SK-N-SH (cell line): Measurements from ENCODE around the gene TMEM243. TPM values are rescaled to one million over a fixed set of nuclear protein-coding genes. Genes with fewer than 3 reads are reported as not detected.

Experiments used
- CTCF ChIA-PET: fragments of 300-600, 350-600 bp; formaldehyde crosslinking; extraction: SDS; loops from one replicate; lab custom pipeline; 2021; lab: Yijun Ruan, JAX
- POLR2A ChIA-PET: fragments of 350-600 bp; sonication (Branson Sonifier 250); formaldehyde crosslinking; extraction: SDS; loops from one replicate; lab custom pipeline; 2020; ENCODE audit warnings: antibody characterized with exemption, inconsistent platforms; lab: Yijun Ruan, JAX
- DNase-seq: peaks from one replicate; pipeline ENCODE4 v3.0.0; 2012
- H2AFZ ChIP-seq: fragments of 200-600 bp; sonication (generic); 2 replicates; pipeline ENCODE4 v1.8.1; 2016; ENCODE audit warnings: antibody characterized with exemption, mild to moderate bottlenecking, low read depth
- H3F3A ChIP-seq: fragments of 200-600 bp; sonication (generic); replicated peaks from 2 replicates; pipeline ENCODE3; 2016; ENCODE audit warnings: antibody characterized with exemption, mild to moderate bottlenecking; ENCODE audit not compliant: insufficient read depth
- H3K27ac ChIP-seq, 2 experiments: fragments of 200-500 bp in 1 of 2; fragments of 200-600 bp in 1 of 2; sonication (Bioruptor generic) in 1 of 2; sonication (generic), shearing (Covaris generic) in 1 of 2; 2 replicates each; pipeline versions ENCODE4 v1.5.1 to v1.6.1; 2014 to 2016; ENCODE audit warnings: low read depth in 2 of 2, inconsistent platforms in 1 of 2, low read length in 1 of 2, mild to moderate bottlenecking in 1 of 2, mixed read lengths in 1 of 2
- H3K27me3 ChIP-seq: fragments of 200-600 bp; sonication (generic), shearing (Covaris generic); 2 replicates; pipeline ENCODE4 v1.6.1; 2016; ENCODE audit warnings: mixed run types; ENCODE audit not compliant: insufficient read depth
- H3K36me3 ChIP-seq, 2 experiments: fragments of 200-500 bp in 1 of 2; fragments of 200-600 bp in 1 of 2; sonication (Bioruptor generic) in 1 of 2; sonication (generic) in 1 of 2; replicated peaks in 1 of 2; 2 replicates each; pipeline versions ENCODE3 to v1.5.1; 2014 to 2016; ENCODE audit warnings: low read length in 1 of 2, mild to moderate bottlenecking in 1 of 2; ENCODE audit not compliant: insufficient read depth in 2 of 2, control insufficient read depth in 1 of 2
- H3K4me1 ChIP-seq, 2 experiments: fragments of 200-500 bp in 1 of 2; fragments of 200-600 bp in 1 of 2; sonication (Bioruptor generic) in 1 of 2; sonication (generic), shearing (Covaris generic) in 1 of 2; 2 replicates each; pipeline versions ENCODE4 v1.5.1 to v1.6.1; 2014 to 2016; ENCODE audit warnings: low read depth in 1 of 2, low read length in 1 of 2, mixed run types in 1 of 2; ENCODE audit not compliant: insufficient read depth in 2 of 2, control insufficient read depth in 1 of 2
- H3K4me2 ChIP-seq: fragments of 200-600 bp; sonication (generic), shearing (Covaris generic); 2 replicates; pipeline ENCODE4 v1.6.1; 2017; ENCODE audit warnings: mixed run types
- H3K4me3 ChIP-seq, 2 experiments: fragments of 200-500 bp in 1 of 2; fragments of 200-600 bp in 1 of 2; sonication (Bioruptor generic) in 1 of 2; sonication (generic), shearing (Covaris generic) in 1 of 2; 2 replicates each; pipeline versions ENCODE4 v1.5.1 to v1.8.1; 2014 to 2016; ENCODE audit warnings: low read depth in 2 of 2, inconsistent platforms in 1 of 2, low read length in 1 of 2, mild to moderate bottlenecking in 1 of 2, mixed read lengths in 1 of 2, moderate library complexity in 1 of 2
- H3K79me2 ChIP-seq: fragments of 200-600 bp; sonication (generic); 2 replicates; pipeline ENCODE4 v1.8.1; 2017; ENCODE audit warnings: mild to moderate bottlenecking; ENCODE audit not compliant: insufficient read depth
- H3K9ac ChIP-seq: fragments of 200-600 bp; sonication (generic); 2 replicates; pipeline ENCODE4 v1.6.1; 2017; ENCODE audit warnings: mixed run types
- H3K9me2 ChIP-seq: fragments of 200-600 bp; sonication (generic); 2 replicates; pipeline ENCODE4 v1.6.1; 2017; ENCODE audit warnings: mixed run types
- H3K9me3 ChIP-seq: fragments of 200-600 bp; sonication (generic); 2 replicates; pipeline ENCODE4 v1.6.1; 2017; ENCODE audit warnings: mixed run types, mild to moderate bottlenecking, moderate library complexity
- H4K20me1 ChIP-seq: fragments of 200-600 bp; sonication (generic); 2 replicates; pipeline ENCODE4 v1.6.1; 2017; ENCODE audit warnings: mild to moderate bottlenecking, mixed run types; ENCODE audit not compliant: insufficient read depth
- CHD2 ChIP-seq: fragments of 150-350 bp; IDR thresholded peaks from 2 replicates; pipeline ENCODE4 v1.6.1; 2018; ENCODE audit warnings: low read length; ENCODE audit not compliant: partially characterized antibody
- ELF1 ChIP-seq: IDR thresholded peaks from 2 replicates; pipeline ENCODE4 v1.4.0; 2012
- GATA2 ChIP-seq: sonication (generic); formaldehyde crosslinking; IDR thresholded peaks from 2 replicates; pipeline ENCODE4 v1.5.0; 2020; ENCODE audit warnings: mild to moderate bottlenecking, missing genetic modification reagents
- JUND ChIP-seq: IDR thresholded peaks from 2 replicates; pipeline ENCODE4 v1.4.0; 2012
- NFIC ChIP-seq: IDR thresholded peaks from 2 replicates; pipeline ENCODE4 v1.4.0; 2012; ENCODE audit warnings: borderline replicate concordance
- RAD21 ChIP-seq: IDR thresholded peaks from 2 replicates; pipeline ENCODE4 v1.6.1; 2012; ENCODE audit warnings: mild to moderate bottlenecking, low read length
- RCOR1 ChIP-seq: fragments of 150-350 bp; IDR thresholded peaks from 2 replicates; pipeline ENCODE4 v1.6.1; 2017; ENCODE audit warnings: antibody characterized with exemption, low read length
- RFX5 ChIP-seq: IDR thresholded peaks from 2 replicates; pipeline ENCODE4 v1.6.1; 2012; ENCODE audit warnings: mild to moderate bottlenecking, improper control_type of control experiment, low read length
- RXRA ChIP-seq: IDR thresholded peaks from 2 replicates; pipeline ENCODE4 v1.4.0; 2012; ENCODE audit warnings: low read depth, mild to moderate bottlenecking, borderline replicate concordance
- SIN3A ChIP-seq: IDR thresholded peaks from 2 replicates; pipeline ENCODE4 v1.6.1; 2012; ENCODE audit warnings: low read depth, mild to moderate bottlenecking, low read length, moderate library complexity, borderline replicate concordance
- SMC3 ChIP-seq: IDR thresholded peaks from 2 replicates; pipeline ENCODE4 v1.6.1; 2012; ENCODE audit warnings: low read depth, low read length, improper control_type of control experiment
- TAF1 ChIP-seq: IDR thresholded peaks from 2 replicates; pipeline ENCODE4 v1.6.1; 2012; ENCODE audit warnings: low read depth, mild to moderate bottlenecking, low read length, moderate library complexity, borderline replicate concordance
- TCF12 ChIP-seq: IDR thresholded peaks from 2 replicates; pipeline ENCODE4 v1.4.0; 2012
- YY1 ChIP-seq: IDR thresholded peaks from 2 replicates; pipeline ENCODE4 v1.4.0; 2012; ENCODE audit warnings: low read depth, mild to moderate bottlenecking
- WGBS: methylation state at CpG from one replicate; pipeline ENCODE4 v1.1.6; 2017; ENCODE audit warnings: low lambda C conversion rate; 5-methylcytosine and 5-hydroxymethylcytosine counted together
- polyA plus RNA-seq, 3 experiments: library from polyadenylated mRNA; depleted of rRNA; stranded (reverse); fragments of >200 nt; gene quantifications; 2 replicates each; pipeline ENCODE4 v1.2.3, GENCODE V29; 2012
- TF ChIP-seq, protein P1 (sequence below): fragments of 150-350 bp; IDR thresholded peaks from 2 replicates; pipeline ENCODE4 v1.6.1; 2017; ENCODE audit warnings: antibody characterized with exemption, low read length, low read depth, borderline replicate concordance
- TF ChIP-seq, protein P2 (sequence below): fragments of 200-600 bp; sonication (generic); IDR thresholded peaks from 2 replicates; pipeline ENCODE4 v1.6.1; 2017; ENCODE audit warnings: antibody characterized with exemption, mild to moderate bottlenecking, moderate library complexity
- TF ChIP-seq, protein P3 (sequence below): IDR thresholded peaks from 2 replicates; pipeline ENCODE4 v1.4.0; 2012; ENCODE audit warnings: low read depth
- TF ChIP-seq, protein P4 (sequence below): IDR thresholded peaks from 2 replicates; pipeline ENCODE4; 2012

Gene TMEM243
- polyA plus RNA-seq, 1 of the 3 experiments (the other 2 are of a cell fraction), result 31.1 TPM

DNA sequence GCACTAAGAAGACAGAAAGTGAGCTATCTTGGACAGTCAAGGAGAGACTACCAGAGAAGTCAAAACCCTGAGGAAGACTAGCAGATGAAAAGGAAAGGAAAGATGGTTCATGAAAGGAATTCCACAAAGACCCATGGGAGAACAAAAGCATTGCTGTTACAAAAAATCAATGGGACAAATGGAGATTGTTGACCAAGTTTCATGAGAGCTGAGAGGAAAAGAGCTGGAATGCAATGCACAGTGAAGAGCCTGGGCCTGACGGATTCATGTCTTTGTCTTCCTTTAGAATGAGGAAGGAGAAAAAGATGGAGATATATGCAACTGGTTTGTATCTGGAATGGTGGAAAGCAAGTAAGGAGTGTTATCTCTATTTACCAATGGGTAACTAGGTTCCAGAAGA is 17.3 kb downstream of the TMEM243 start:
- ChIA-PET CTCF (no interaction called here), POLR2A (no interaction called here)
- H3K9ac ChIP-seq, result no peak overlapping the region
- no peak overlapping the region for H3K27ac ChIP-seq
- peaks cover 70% of the 10 kb centered on the region for H3K79me2 ChIP-seq
- H3K9me2 ChIP-seq, result no peaks in the 10 kb centered on the region
- H3F3A ChIP-seq, result peaks cover 21% of the 10 kb centered on the region
- peaks cover 10% of the 10 kb centered on the region; the same call in 1 of the 2 replicates for H4K20me1 ChIP-seq
- no peak for DNase-seq
- no peak overlapping the region for H2AFZ ChIP-seq
- no peak overlapping the region for H3K4me2 ChIP-seq
- peaks cover 6% of the 10 kb centered on the region; the same call in 1 of the 2 replicates for H3K9me3 ChIP-seq
- H3K4me3 ChIP-seq, result no peak overlapping the region
- H3K27me3 ChIP-seq, result no peaks in the 10 kb centered on the region
- TF ChIP-seq RFX5 (no peak), TAF1 (no peak), CHD2 (no peak), JUND (no peak), GATA2 (no peak)
- 93% methylated on average over 1 of the region's 1 CpG for WGBS
- H3K36me3 ChIP-seq, result peaks cover 54 to 59% of the 10 kb centered on the region in 2 experiments
- no peaks in the 10 kb centered on the region; a peak in 2 of 4 replicates for H3K4me1 ChIP-seq

DNA sequence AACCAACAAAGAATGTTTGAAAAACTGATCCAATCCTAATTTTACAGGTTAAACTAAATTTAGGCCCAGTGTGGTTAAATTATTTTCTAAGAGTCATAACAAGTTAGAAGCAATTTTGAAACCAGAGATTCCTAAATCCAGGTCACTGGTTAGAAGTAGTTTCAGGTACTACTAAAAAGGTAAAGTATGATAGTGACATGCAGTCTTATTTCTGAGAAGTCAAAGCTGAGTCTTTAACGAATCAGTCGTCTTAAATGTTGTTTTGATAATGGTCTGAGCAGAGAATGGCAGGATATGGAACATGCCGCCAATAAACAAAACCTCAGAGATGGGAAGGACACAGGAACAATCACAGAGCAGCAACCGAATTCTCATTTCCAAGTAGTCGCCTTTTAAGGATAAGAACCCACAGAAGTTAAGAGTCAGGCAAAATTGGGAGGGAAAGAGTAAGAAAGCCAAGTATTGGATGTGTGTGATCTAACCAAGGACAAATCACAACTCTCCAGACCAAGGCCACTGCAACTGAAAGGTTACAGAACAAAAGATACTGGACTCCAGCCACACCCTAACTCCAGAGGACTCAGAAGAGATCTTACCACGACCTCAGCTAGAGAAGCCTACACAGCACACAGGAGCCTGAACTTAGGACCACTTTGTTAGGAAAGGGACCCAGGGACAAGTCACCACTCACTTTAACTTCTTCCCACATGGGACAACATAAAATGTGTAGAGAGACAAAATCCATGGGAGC is 19.7 kb downstream of the TMEM243 start:
- CTCF ChIA-PET, result interaction anchor here (1.2 to 1.8 kb wide), 4 partner anchors 14 to 37 kb away, joined by 3 to 7 read pairs (median 6); no protein-coding TSS in a partner anchor
- Histone ChIP-seq H2AFZ (no peak overlapping the region), H3K4me2 (no peak overlapping the region), H3K9me2 (no peaks in the 10 kb centered on the region), H3K9ac (no peak overlapping the region), H3K27me3 (no peaks in the 10 kb centered on the region), H3K4me3 (no peak overlapping the region), H3K79me2 (peaks cover 64% of the 10 kb centered on the region), H3K4me1 (no peaks in the 10 kb centered on the region; a peak in 1 of 4 replicates), H3K27ac (no peak overlapping the region), H3K36me3 (peaks cover 77 to 83% of the 10 kb centered on the region in 2 experiments), H4K20me1 (no peaks in the 10 kb centered on the region), H3F3A (peaks cover 7% of the 10 kb centered on the region), H3K9me3 (peaks cover 4% of the 10 kb centered on the region; the same call in 1 of the 2 replicates)
- 97% methylated on average over 6 of the region's 6 CpGs for WGBS
- DNase-seq, result no peak
- TF ChIP-seq, protein P1, sequence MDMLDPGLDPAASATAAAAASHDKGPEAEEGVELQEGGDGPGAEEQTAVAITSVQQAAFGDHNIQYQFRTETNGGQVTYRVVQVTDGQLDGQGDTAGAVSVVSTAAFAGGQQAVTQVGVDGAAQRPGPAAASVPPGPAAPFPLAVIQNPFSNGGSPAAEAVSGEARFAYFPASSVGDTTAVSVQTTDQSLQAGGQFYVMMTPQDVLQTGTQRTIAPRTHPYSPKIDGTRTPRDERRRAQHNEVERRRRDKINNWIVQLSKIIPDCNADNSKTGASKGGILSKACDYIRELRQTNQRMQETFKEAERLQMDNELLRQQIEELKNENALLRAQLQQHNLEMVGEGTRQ, result no peak
- no peak for TF ChIP-seq SIN3A
- TF ChIP-seq, protein P2, sequence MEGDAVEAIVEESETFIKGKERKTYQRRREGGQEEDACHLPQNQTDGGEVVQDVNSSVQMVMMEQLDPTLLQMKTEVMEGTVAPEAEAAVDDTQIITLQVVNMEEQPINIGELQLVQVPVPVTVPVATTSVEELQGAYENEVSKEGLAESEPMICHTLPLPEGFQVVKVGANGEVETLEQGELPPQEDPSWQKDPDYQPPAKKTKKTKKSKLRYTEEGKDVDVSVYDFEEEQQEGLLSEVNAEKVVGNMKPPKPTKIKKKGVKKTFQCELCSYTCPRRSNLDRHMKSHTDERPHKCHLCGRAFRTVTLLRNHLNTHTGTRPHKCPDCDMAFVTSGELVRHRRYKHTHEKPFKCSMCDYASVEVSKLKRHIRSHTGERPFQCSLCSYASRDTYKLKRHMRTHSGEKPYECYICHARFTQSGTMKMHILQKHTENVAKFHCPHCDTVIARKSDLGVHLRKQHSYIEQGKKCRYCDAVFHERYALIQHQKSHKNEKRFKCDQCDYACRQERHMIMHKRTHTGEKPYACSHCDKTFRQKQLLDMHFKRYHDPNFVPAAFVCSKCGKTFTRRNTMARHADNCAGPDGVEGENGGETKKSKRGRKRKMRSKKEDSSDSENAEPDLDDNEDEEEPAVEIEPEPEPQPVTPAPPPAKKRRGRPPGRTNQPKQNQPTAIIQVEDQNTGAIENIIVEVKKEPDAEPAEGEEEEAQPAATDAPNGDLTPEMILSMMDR, result no peak
- no peak for TF ChIP-seq RAD21
- TF ChIP-seq NFIC, result no peak
- TF ChIP-seq, protein P3, sequence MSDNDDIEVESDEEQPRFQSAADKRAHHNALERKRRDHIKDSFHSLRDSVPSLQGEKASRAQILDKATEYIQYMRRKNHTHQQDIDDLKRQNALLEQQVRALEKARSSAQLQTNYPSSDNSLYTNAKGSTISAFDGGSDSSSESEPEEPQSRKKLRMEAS, result no peak
- no peak for TF ChIP-seq RCOR1
- TF ChIP-seq, protein P4, sequence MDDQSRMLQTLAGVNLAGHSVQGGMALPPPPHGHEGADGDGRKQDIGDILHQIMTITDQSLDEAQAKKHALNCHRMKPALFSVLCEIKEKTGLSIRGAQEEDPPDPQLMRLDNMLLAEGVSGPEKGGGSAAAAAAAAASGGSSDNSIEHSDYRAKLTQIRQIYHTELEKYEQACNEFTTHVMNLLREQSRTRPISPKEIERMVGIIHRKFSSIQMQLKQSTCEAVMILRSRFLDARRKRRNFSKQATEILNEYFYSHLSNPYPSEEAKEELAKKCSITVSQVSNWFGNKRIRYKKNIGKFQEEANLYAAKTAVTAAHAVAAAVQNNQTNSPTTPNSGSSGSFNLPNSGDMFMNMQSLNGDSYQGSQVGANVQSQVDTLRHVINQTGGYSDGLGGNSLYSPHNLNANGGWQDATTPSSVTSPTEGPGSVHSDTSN, result no peak
- no peak for TF ChIP-seq TCF12
- TF ChIP-seq YY1, result no peak
- no peak for TF ChIP-seq RFX5
- no peak for TF ChIP-seq RXRA
- TF ChIP-seq ELF1, result no peak
- TF ChIP-seq SMC3, result no peak
- POLR2A ChIA-PET, result no interaction called here
